ENCODE data around the gene UBL4B.

Gene UBL4B

DNA sequence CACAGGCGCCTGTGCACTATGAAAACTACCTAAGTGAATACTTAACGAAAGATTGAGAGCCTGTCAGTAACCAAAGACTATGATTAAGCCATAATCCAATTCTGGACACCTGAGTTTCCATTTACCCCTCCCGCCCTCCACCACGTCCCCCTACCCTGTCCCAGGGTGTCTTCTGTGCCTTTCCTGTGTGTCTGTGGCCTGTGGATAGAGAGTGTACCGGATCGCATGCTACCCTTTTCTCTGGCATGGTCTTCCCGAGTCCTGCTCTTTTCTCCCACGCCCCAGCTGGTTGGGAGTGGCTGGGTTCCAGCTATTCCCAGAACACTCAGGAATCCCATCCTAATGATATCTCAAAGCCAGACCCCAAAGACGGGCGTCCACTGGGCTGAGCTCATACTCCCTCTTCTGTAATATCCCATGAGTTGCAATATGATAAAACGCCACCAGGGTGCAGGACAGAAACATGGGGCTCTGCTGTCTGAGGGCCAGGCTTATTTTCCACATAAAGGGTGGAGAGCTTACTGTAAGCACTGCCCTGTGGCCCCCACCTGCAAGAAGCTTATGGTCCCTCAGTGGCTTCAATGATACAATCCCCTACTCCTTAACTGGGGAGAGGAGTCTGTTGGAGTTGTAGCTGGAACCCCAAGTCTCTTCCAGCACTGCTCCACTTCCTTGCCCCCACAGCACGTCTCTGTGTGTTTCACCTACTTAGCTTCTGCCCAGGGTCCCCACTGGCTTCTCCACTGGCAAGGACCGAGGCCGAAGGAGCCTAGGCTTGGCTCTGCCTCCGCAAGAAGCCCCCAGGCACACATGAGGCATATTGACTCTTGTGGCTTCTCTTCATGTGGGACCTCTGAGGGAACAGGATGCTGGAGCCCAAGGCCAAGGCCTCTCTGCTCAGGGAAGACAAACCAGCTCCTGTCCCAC is 24.2 kb upstream of the UBL4B start:
- Histone ChIP-seq H2AK5ac (ENCODE audit: low read length) (no peak overlapping the region), H3K79me1 (ENCODE audit: low read length) (no peaks in the 10 kb centered on the region), H3K27ac (ENCODE audit: low read depth, low read length) (no peak overlapping the region), H4K5ac (ENCODE audit: low read length) (no peak overlapping the region), H3K18ac (ENCODE audit: low read length) (no peak overlapping the region), H2BK120ac (ENCODE audit: low read depth, low read length) (no peak overlapping the region), H3K36me3 (ENCODE audit: control insufficient read depth, insufficient read depth, low read length) (no peaks in the 10 kb centered on the region), H3K4me2 (ENCODE audit: low read length) (no peak overlapping the region), H2BK15ac (replicated peaks; ENCODE audit: low read depth) (no peak overlapping the region), H3K4me1 (ENCODE audit: control insufficient read depth, low read depth, low read length) (no peaks in the 10 kb centered on the region), H3K4ac (ENCODE audit: low read depth, low read length) (no peak overlapping the region), H3K4me3 (ENCODE audit: low read length) (no peak overlapping the region), H3K9ac (ENCODE audit: low read length) (no peak overlapping the region), H3K56ac (ENCODE audit: low read length) (no peak overlapping the region), H3K27me3 (ENCODE audit: insufficient read depth, low read length, poor library complexity) (peaks cover 39% of the 10 kb centered on the region), H3K23ac (ENCODE audit: low read length) (no peak overlapping the region), H4K8ac (ENCODE audit: low read depth, low read length) (no peak overlapping the region), H3K79me2 (ENCODE audit: control insufficient read depth, insufficient read depth, low read length) (no peaks in the 10 kb centered on the region), H2BK5ac (ENCODE audit: low read length) (no peak overlapping the region)
- peak; percentile 71 for DNase-seq
- no CpG with 5 or more reads among the region's 15 CpGs for WGBS (ENCODE audit: extremely low coverage, insufficient coverage, low lambda C conversion rate)

GRCh38 chr1:110088739-110089316 is 23.4 kb upstream of the UBL4B start:
- no peak overlapping the region for H3K27ac ChIP-seq (ENCODE audit: low read depth, low read length)
- no CpG with 5 or more reads among the region's 10 CpGs for WGBS (ENCODE audit: extremely low coverage, insufficient coverage, low lambda C conversion rate)
- no peak overlapping the region for H3K4me2 ChIP-seq (ENCODE audit: low read length)
- no peak overlapping the region for H2BK5ac ChIP-seq (ENCODE audit: low read length)
- no peak overlapping the region for H3K9ac ChIP-seq (ENCODE audit: low read length)
- DNase-seq, result no peak
- no peak overlapping the region for H3K4ac ChIP-seq (ENCODE audit: low read depth, low read length)
- no peaks in the 10 kb centered on the region for H3K79me2 ChIP-seq (ENCODE audit: control insufficient read depth, insufficient read depth, low read length)
- no peaks in the 10 kb centered on the region for H3K79me1 ChIP-seq (ENCODE audit: low read length)
- no peaks in the 10 kb centered on the region for H3K36me3 ChIP-seq (ENCODE audit: control insufficient read depth, insufficient read depth, low read length)
- no peak overlapping the region for H2AK5ac ChIP-seq (ENCODE audit: low read length)
- H3K23ac ChIP-seq (ENCODE audit: low read length), result no peak overlapping the region
- no peak overlapping the region for H3K18ac ChIP-seq (ENCODE audit: low read length)
- no peaks in the 10 kb centered on the region for H3K4me1 ChIP-seq (ENCODE audit: control insufficient read depth, low read depth, low read length)
- no peak overlapping the region for H2BK120ac ChIP-seq (ENCODE audit: low read depth, low read length)
- H2BK15ac ChIP-seq (replicated peaks; ENCODE audit: low read depth), result no peak overlapping the region
- H4K5ac ChIP-seq (ENCODE audit: low read length), result no peak overlapping the region
- no peak overlapping the region for H4K8ac ChIP-seq (ENCODE audit: low read depth, low read length)
- no peak overlapping the region for H3K56ac ChIP-seq (ENCODE audit: low read length)
- H3K4me3 ChIP-seq (ENCODE audit: low read length), result no peak overlapping the region
- peaks cover 31% of the 10 kb centered on the region for H3K27me3 ChIP-seq (ENCODE audit: insufficient read depth, low read length, poor library complexity)

GRCh38 chr1:110089561-110090275 is 22.5 kb upstream of the UBL4B start:
- Histone ChIP-seq H2BK5ac (ENCODE audit: low read length) (no peak overlapping the region), H3K4me2 (ENCODE audit: low read length) (no peak overlapping the region), H3K23ac (ENCODE audit: low read length) (no peak overlapping the region), H2AK5ac (ENCODE audit: low read length) (no peak overlapping the region), H2BK120ac (ENCODE audit: low read depth, low read length) (no peak overlapping the region), H3K4ac (ENCODE audit: low read depth, low read length) (no peak overlapping the region), H4K8ac (ENCODE audit: low read depth, low read length) (no peak overlapping the region), H3K9ac (ENCODE audit: low read length) (no peak overlapping the region), H4K5ac (ENCODE audit: low read length) (no peak overlapping the region), H3K36me3 (ENCODE audit: control insufficient read depth, insufficient read depth, low read length) (no peaks in the 10 kb centered on the region), H3K56ac (ENCODE audit: low read length) (no peak overlapping the region), H2BK15ac (replicated peaks; ENCODE audit: low read depth) (no peak overlapping the region), H3K4me1 (ENCODE audit: control insufficient read depth, low read depth, low read length) (no peaks in the 10 kb centered on the region), H3K79me2 (ENCODE audit: control insufficient read depth, insufficient read depth, low read length) (no peaks in the 10 kb centered on the region), H3K27me3 (ENCODE audit: insufficient read depth, low read length, poor library complexity) (peaks cover 23% of the 10 kb centered on the region), H3K4me3 (ENCODE audit: low read length) (no peak overlapping the region), H3K27ac (ENCODE audit: low read depth, low read length) (no peak overlapping the region), H3K79me1 (ENCODE audit: low read length) (no peaks in the 10 kb centered on the region), H3K18ac (ENCODE audit: low read length) (no peak overlapping the region)
- no CpG with 5 or more reads among the region's 7 CpGs for WGBS (ENCODE audit: extremely low coverage, insufficient coverage, low lambda C conversion rate)
- DNase-seq, result peak; percentile 52

DNA sequence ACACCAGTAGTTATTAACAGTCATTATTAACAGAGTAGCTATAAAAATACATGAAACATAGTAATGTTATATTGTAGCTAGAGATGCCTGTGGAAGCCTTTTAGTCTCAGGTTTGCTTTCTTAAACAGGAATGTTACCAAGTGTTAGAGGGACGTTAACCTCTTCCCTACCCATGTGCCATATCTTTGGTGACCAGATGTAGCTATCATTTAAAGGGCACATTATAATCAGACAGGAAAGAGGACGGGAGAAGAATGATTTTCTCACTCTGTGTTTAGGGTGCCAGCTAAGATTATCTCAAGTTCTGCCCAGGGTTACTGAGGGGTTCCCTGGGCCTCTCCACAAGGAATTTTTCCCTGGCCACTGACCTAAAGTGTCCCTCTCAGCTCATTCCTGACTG is 20.9 kb upstream of the UBL4B start:
- Histone ChIP-seq H3K23ac (ENCODE audit: low read length) (no peak overlapping the region), H3K27me3 (ENCODE audit: insufficient read depth, low read length, poor library complexity) (peaks cover 7% of the 10 kb centered on the region), H3K4me2 (ENCODE audit: low read length) (no peak overlapping the region), H3K56ac (ENCODE audit: low read length) (no peak overlapping the region), H3K27ac (ENCODE audit: low read depth, low read length) (no peak overlapping the region), H3K79me1 (ENCODE audit: low read length) (no peaks in the 10 kb centered on the region), H2BK15ac (replicated peaks; ENCODE audit: low read depth) (no peak overlapping the region), H2AK5ac (ENCODE audit: low read length) (no peak overlapping the region), H3K4me1 (ENCODE audit: control insufficient read depth, low read depth, low read length) (no peaks in the 10 kb centered on the region), H4K8ac (ENCODE audit: low read depth, low read length) (no peak overlapping the region), H3K4ac (ENCODE audit: low read depth, low read length) (no peak overlapping the region), H3K18ac (ENCODE audit: low read length) (no peak overlapping the region), H3K9ac (ENCODE audit: low read length) (no peak overlapping the region), H4K5ac (ENCODE audit: low read length) (no peak overlapping the region), H3K4me3 (ENCODE audit: low read length) (no peak overlapping the region), H2BK120ac (ENCODE audit: low read depth, low read length) (no peak overlapping the region), H3K36me3 (ENCODE audit: control insufficient read depth, insufficient read depth, low read length) (no peaks in the 10 kb centered on the region), H2BK5ac (ENCODE audit: low read length) (no peak overlapping the region), H3K79me2 (ENCODE audit: control insufficient read depth, insufficient read depth, low read length) (no peaks in the 10 kb centered on the region)
- no CpG with 5 or more reads among the region's 2 CpGs for WGBS (ENCODE audit: extremely low coverage, insufficient coverage, low lambda C conversion rate)
- DNase-seq, result no peak

DNA sequence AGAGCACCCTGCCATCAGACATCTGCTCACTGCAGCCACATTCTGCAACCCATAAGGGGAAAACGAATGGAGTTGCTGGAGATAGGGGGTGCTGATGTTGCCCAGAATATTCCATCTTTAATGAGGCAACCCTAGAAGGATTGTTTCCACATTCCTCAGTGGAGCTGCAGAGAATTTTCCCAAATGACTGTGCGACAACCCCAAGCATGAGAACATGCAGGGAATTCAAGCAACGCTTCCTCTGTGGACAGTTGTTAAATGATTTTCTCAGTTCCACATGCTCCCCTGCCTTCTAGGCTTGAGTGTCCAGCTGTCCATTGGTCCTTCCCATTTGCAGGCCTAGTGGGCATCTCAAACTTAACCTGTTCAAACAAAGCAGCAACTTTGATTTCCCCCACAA is 20.5 kb upstream of the UBL4B start:
- H3K27me3 ChIP-seq (ENCODE audit: insufficient read depth, low read length, poor library complexity), result peaks cover 3% of the 10 kb centered on the region
- no peaks in the 10 kb centered on the region for H3K79me2 ChIP-seq (ENCODE audit: control insufficient read depth, insufficient read depth, low read length)
- no peak overlapping the region for H3K4ac ChIP-seq (ENCODE audit: low read depth, low read length)
- H4K8ac ChIP-seq (ENCODE audit: low read depth, low read length), result no peak overlapping the region
- H3K4me3 ChIP-seq (ENCODE audit: low read length), result no peak overlapping the region
- no peak overlapping the region for H3K27ac ChIP-seq (ENCODE audit: low read depth, low read length)
- no peak for DNase-seq
- no peaks in the 10 kb centered on the region for H3K4me1 ChIP-seq (ENCODE audit: control insufficient read depth, low read depth, low read length)
- no peak overlapping the region for H2BK5ac ChIP-seq (ENCODE audit: low read length)
- H2BK120ac ChIP-seq (ENCODE audit: low read depth, low read length), result no peak overlapping the region
- no peak overlapping the region for H3K9ac ChIP-seq (ENCODE audit: low read length)
- no peak overlapping the region for H2BK15ac ChIP-seq (replicated peaks; ENCODE audit: low read depth)
- WGBS (ENCODE audit: extremely low coverage, insufficient coverage, low lambda C conversion rate), result no CpG with 5 or more reads among the region's 3 CpGs
- no peak overlapping the region for H3K56ac ChIP-seq (ENCODE audit: low read length)
- no peak overlapping the region for H3K18ac ChIP-seq (ENCODE audit: low read length)
- no peak overlapping the region for H3K4me2 ChIP-seq (ENCODE audit: low read length)
- H4K5ac ChIP-seq (ENCODE audit: low read length), result no peak overlapping the region
- no peak overlapping the region for H3K23ac ChIP-seq (ENCODE audit: low read length)
- no peaks in the 10 kb centered on the region for H3K79me1 ChIP-seq (ENCODE audit: low read length)
- no peaks in the 10 kb centered on the region for H3K36me3 ChIP-seq (ENCODE audit: control insufficient read depth, insufficient read depth, low read length)
- H2AK5ac ChIP-seq (ENCODE audit: low read length), result no peak overlapping the region
